Inferior parietal cortex (tissue), 1 donor: Measurements from ENCODE around the gene XNDC1N.
A peak's percentile ranks its signal among the peaks of the same experiment; 100 is the strongest.

Experiments
- DNase-seq: peaks from one replicate; pipeline ENCODE4 v3.0.0-alpha.2; 2016; ENCODE audit errors: extremely low spot score

The XNDC1N gene, protein sequence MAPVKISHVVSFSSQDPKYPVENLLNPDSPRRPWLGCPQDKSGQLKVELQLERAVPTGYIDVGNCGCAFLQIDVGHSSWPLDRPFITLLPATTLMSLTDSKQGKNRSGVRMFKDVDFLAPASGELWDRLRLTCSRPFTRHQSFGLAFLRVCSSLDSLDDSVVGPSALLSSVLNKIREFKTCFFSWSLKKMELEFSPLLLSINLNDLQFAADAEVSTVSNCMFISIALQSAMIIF

DNA sequence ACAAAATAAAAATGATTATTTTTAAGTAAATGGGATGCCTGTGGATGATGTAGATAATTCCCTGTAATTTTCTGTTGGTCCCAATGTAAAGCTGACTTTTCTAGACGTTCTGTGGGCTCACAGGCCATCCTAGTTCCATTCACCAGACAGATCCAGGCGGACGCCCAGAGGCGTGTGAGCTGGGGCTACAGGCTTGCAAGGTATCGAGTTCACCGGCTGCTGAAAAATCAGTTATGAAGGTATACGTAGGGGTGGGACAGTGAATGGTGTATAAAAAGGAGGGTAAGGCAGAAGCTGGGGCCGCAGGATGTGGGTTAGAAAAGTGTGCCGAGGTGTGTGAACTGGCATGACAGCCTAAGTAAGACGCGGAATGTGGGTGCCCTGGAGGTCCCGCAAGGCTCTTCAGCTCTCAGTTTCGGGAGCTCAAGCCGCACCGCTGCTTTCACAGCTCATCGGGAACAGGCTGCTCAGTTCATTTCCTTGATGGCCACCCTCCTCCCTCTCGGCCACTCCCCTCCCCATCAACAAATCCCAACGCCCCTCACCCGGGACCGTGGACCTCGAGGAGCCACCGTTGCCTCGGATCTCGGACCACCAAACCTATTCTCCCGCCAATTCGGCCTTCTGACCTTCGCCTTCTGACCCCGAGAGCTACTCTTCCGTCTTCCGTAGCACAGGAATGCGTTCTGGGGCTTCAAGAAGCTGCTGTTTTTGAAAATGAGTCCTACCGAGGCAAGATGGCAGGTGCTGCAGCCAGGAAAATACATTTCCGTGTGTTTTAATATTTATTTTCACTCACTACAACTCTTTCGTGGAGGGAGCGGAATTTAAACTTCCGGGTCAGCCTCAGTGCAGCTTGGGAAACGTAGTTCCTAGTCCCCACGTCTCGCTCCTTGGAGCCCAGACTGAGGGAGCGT is at the start of gene XNDC1N:
TSS of gene XNDC1N (minus strand) at position 775 of the 917 bp plus-strand sequence. CDS start 5,241 bp downstream, outside the sequence.
- DNase-seq = no peak

GRCh38 chr11:71977743-71978418 is 49.5 kb upstream of the XNDC1N start:
- DNase-seq = peak; percentile 88

GRCh38 chr11:71977090-71977489 is 48.7 kb upstream of the XNDC1N start:
- no peak for DNase-seq

DNA sequence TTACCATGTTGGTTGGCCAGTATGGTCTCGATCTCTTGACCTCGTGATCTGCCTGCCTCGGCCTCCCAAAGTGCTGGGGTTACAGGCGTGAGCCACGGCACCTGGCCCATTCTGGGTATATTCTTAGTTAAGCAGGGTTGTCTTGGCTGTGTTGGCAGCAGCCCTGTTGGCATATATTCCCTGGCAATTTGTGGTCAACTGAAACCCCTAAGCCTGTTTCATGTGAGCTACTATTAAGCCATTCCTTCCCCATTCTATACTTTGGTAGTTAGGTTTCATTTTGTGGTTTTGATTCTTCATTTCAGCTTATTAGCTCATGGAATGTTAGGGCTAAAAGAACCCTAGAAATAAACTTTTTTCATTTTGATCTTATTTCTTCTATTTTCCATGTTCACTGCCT is 48.2 kb upstream of the XNDC1N start:
- DNase-seq = no peak

DNA sequence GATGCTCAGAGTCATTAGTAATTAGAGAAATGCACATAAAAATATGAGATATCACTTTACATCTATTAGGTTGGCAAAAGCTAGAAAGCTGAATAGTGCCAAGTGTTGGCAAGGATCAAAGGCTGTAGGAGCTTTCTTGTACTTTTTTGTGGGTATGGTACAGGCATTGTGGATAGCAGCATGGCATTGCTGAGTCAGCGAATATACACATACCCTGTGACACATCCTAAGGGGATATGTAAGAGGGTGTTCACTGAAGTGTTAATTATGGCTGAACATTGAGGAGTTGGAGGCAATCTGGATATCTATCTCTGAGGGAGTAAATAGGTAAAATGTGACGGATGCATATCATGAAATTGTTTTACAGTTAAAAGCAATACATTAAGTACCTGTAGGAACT is 43.3 kb upstream of the XNDC1N start:
- no peak for DNase-seq

GRCh38 chr11:71964641-71965040 is 36.2 kb upstream of the XNDC1N start:
- DNase-seq = no peak

DNA sequence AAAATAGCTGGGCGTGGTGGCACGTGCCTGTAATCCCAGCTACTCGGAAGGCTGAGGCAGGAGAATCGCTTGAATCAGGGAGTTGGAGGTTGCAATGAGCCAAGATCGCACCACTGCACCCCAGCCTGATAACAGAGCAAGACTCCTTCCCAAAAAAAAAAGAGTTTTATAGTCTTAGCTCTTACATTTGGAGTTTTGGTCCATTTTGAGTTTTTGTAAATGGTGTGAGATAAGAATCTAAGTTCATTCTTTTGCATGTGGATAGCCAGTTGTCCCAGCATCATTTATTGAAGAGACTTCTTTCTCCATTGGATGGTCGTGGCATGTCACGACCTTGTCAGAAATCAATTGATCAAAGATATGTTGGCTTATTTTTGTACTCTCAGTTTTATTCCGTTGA is 35.1 kb upstream of the XNDC1N start:
- DNase-seq = no peak

DNA sequence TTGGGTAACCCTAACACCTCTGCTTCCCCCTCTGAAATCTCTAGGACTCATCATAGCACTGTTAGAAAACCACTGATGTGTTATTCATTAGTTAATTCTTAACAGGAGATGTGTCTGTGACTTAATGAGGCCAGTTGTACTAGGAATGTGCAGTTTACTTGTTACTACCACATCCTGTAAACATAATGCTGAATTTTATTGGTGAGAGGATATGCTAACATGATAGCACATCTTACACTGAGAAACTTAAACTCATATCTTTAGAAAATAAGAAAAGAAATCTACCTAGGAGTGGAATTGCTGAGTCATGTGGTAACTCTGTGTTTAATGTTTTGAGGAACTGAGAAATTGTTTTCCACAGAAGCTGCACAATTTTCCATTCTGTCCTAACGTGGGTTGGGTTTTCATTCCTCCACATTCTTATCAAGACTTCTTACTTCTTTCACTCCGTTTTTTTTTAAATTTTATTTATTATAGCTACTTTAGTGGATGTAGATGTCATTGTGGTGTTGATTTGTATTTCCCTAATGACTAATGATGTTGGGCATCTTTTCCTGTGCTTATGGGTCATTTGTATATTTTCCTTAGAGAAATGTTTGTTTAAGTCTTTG is 34.1 kb upstream of the XNDC1N start:
- DNase-seq = no peak

DNA sequence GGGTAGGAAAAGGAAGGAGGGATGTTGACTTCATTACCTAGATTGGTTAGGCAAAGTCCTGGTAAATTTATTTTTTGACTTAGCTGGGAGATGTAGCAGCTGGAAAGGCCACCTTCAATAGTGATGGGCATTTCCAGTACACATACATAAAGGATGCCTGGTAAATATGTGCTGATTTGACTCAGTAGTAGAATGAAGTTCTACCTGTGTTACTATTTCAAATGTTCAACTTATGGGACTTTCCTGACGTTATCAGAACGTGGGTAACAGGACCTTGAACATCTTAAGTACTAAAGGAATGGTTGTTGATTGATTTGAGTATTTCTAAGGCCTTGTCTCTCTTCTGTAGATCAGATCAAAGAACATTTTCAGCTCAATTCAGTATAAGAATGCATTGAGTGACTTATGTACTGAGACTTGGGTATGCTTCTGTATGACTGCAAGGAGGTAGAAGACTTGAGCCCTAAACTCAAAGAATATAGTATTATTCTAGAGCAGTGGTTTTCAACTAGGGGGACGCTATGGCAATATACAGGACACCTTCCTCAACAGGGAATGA is 27.6 kb upstream of the XNDC1N start:
- DNase-seq = no peak

DNA sequence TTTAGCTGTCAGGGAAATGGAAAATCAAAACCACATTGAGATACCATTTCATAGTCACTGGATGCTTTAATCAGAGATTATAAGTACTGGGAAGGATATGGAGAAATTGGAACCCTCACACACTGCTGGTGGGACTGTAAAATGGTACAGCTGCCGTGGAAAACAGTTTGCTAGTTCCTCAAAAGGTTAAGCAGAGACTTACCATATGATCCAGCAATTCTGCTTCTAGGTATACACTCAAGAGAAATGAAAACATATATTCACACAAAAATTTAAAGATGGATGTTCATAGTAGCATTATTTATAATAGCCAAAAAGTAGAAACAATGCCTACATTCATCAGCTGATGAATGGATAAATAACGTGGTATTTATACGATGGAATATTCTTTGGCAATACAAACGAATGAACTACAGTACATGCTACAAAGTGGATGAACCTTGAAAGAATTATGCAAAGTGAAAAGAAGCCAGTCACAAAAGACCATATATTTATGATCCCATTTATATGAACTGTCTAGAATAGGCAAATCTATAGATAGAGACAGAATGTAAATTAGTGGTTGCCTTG is 23.4 kb upstream of the XNDC1N start:
- DNase-seq = no peak

GRCh38 chr11:71949034-71949433 is 20.6 kb upstream of the XNDC1N start:
- DNase-seq = no peak

GRCh38 chr11:71948314-71949027 is 20.1 kb upstream of the XNDC1N start:
- no peak for DNase-seq

DNA sequence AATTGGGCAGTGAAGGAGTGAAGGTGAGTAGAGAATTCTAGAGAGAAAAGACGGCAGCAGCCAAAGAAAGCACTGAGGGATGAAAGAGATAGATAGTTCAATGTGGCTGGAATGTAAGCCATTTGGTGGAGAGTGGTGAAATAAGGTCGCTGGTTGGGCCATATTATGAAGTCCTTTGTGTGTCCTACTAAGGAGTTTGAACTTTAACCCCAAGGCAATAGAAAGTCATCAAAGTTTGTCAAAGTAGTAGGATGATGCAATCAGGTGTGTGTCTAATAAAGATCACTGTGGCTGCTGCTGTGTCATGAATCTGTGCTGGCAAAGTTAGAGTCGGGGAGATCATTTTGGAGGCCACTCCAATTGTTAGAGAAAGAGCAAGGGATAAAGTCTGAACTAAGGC is 19.1 kb upstream of the XNDC1N start:
- no peak for DNase-seq

DNA sequence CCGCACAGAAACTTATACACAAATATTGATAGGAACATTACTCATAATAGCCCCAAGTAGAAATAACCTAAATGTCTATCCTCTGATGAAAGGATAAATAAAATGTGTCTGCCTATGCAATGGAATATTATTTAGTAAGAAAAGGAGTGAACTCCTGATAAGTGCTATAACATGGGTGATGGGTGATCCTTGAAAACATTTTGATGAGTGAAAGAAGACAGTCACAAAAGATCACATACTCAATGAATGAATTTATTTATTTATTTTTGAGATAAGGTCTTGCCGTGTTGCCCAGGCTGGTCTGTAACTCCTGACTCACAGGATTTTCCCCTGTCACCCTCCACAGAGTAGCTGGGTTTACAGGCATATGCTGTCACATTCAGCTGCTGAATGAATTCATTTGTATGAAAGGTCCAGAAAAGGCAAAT is 17.8 kb upstream of the XNDC1N start:
- DNase-seq = no peak

DNA sequence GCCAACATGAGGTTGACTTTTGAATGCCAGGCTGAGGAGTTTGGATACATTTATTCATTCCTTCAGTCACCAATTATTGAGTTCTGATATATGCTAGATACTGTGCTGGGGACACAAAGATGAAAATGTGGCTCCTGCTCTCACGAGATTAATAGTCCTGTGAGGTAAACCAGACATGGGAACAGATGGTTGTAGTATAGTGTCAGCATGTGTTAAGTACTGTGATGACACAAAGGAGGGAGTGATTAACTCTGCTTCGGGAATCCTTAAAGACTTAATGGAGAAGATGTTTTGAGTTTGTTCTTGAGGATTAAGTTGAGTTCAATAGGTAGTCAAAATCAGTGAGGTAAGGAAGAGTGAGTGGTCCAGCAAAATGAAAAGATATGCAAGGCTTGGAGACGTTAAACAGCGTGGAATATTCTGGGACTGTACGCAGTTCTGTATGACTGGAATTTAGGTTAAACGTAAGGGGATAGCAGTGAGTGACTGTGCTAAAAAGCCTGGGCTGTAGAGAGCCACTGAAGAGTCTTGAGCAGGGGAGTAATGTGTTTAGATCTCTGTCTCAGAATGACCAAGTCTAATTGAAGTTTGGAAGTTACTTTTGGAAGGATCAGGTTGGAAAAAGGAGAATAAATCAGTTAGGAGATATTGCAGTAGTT is 12.3 kb upstream of the XNDC1N start:
- DNase-seq = no peak

DNA sequence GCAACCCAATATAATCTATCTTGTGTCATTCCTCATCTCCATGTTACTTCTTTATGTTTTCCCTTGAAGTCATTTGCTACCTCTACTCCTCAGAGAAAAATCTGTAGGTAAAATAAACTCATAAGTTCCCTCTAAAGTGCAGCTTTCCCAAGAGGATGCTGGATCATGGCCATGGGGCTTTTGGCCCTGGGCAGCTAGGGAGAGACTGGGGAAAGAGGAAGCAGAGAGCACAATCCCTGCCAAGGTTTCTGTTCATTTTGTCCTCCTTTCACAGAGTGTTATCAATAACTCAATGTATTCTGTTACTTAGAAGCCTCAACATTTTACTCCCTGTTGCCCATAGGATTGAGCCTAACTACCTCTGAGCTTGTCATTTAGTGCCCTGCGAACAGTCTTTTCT is 9.4 kb upstream of the XNDC1N start:
- DNase-seq = no peak

GRCh38 chr11:71936825-71937224 is 8.4 kb upstream of the XNDC1N start:
- DNase-seq = no peak

- DNase-seq = no peak
Observed at GRCh38 chr11:71935338-71935925, 7.0 kb upstream of the XNDC1N start.

GRCh38 chr11:71934213-71934612 is 5.8 kb upstream of the XNDC1N start:
- no peak for DNase-seq
